Upper lobe of right lung (tissue), 1 donor: Measurements from ENCODE around the gene CDK6. TPM values are rescaled to one million over a fixed set of nuclear protein-coding genes. Genes with fewer than 3 reads are reported as not detected.

Source experiments
- ATAC-seq: fragments of 200-7000 bp; cut with Tn5 transposase; one replicate; pipeline ENCODE4 v1.9.1; 2020; ENCODE audit warnings: mild to moderate bottlenecking, moderate library complexity
- DNase-seq: peaks from one replicate; pipeline ENCODE4 v3.0.0-alpha.2; 2020
- H3K27ac ChIP-seq: fragments of 200-600 bp; one replicate; pipeline ENCODE4 v1.8.0; 2022
- H3K27me3 ChIP-seq: fragments of 200-600 bp; one replicate; pipeline ENCODE4 v1.8.0; 2022; ENCODE audit warnings: mild to moderate bottlenecking
- H3K36me3 ChIP-seq: fragments of 200-600 bp; one replicate; pipeline ENCODE4 v1.8.0; 2022
- H3K4me1 ChIP-seq: fragments of 200-600 bp; one replicate; pipeline ENCODE4 v1.8.0; 2022
- H3K4me3 ChIP-seq: fragments of 200-600 bp; one replicate; pipeline ENCODE4 v1.8.0; 2022; ENCODE audit warnings: mild to moderate bottlenecking
- H3K9me3 ChIP-seq: fragments of 200-600 bp; one replicate; pipeline ENCODE4 v1.8.0; 2022
- intact Hi-C: fragments of 100-400 bp; cut with DNase I; formaldehyde crosslinking; loops from one replicate; pipeline ENCODE4 v1.11.0; 2022
- total RNA-seq: library from RNA; stranded (reverse); fragmentation: NEBNext Ultra II Directional; extraction: Animal tissue kit (Norgen Biotek cat#: 25700); gene quantifications from one replicate; pipeline ENCODE4 v1.2.1, GENCODE V29; 2021
- TF ChIP-seq, protein P1 (sequence below): fragments of 200-600 bp; IDR thresholded peaks from one replicate; pipeline ENCODE4 v1.8.0; 2022; ENCODE audit warnings: antibody characterized with exemption
- donor health status: DM: no; HTN: yes; CAD: no; lungs with severe emphysema.

CDK6 gene
- total RNA-seq, 1 donor from 2014 or later, result 22.4 TPM

DNA sequence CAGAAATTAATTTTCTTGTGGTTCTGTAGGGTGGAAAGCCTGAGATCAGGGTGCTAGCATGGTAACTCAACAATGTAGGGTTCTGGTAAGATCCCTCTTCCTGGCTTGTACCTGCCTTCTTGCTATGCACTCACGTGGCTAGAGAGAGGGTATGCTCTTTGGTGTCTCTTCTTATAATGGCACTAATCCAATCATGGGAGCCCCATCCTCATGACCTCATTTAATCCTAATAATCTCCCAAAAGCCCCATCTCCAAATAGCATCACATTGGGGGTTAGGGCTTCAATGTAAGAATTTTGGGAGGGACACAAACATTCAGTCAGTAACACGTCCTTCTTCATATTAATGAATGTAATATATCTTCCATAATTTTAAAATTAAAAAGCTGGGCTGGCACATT lies 206.6 kb downstream of the CDK6 start:
- Histone ChIP-seq H3K4me1 (peaks cover 20% of the 10 kb centered on the region), H3K27me3 (no peaks in the 10 kb centered on the region), H3K27ac (no peak overlapping the region), H3K36me3 (no peaks in the 10 kb centered on the region), H3K9me3 (no peaks in the 10 kb centered on the region), H3K4me3 (no peak overlapping the region)
- TF ChIP-seq, protein P1, sequence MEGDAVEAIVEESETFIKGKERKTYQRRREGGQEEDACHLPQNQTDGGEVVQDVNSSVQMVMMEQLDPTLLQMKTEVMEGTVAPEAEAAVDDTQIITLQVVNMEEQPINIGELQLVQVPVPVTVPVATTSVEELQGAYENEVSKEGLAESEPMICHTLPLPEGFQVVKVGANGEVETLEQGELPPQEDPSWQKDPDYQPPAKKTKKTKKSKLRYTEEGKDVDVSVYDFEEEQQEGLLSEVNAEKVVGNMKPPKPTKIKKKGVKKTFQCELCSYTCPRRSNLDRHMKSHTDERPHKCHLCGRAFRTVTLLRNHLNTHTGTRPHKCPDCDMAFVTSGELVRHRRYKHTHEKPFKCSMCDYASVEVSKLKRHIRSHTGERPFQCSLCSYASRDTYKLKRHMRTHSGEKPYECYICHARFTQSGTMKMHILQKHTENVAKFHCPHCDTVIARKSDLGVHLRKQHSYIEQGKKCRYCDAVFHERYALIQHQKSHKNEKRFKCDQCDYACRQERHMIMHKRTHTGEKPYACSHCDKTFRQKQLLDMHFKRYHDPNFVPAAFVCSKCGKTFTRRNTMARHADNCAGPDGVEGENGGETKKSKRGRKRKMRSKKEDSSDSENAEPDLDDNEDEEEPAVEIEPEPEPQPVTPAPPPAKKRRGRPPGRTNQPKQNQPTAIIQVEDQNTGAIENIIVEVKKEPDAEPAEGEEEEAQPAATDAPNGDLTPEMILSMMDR, result no peak
- ATAC-seq, result no peak
- intact Hi-C loops, result loop anchor here (10.0 kb wide), 3 partner anchors 55 to 425 kb away; partner anchors contain the start of gene CDK6
- no peak for DNase-seq

DNA sequence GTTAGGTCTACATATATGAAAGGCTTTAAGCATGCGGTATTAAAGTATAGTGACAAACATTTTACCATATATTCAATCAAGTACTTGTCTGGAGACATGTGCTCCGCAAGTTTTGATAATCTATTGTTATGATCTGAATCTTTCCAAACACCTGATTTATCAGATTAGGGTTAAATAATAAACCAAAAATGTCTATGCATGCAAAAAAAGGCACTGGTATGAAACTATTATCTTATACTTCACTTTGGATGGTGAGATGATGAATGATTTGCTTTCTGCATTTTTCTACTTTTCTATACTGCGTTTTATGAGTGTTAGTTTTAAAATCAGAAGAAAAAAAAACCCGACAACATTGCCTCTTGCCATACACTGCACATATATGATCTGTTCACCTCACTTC lies 208.4 kb downstream of the CDK6 start:
- H3K36me3 ChIP-seq, result no peaks in the 10 kb centered on the region
- H3K4me1 ChIP-seq, result peaks cover 3% of the 10 kb centered on the region
- no peaks in the 10 kb centered on the region for H3K27me3 ChIP-seq
- TF ChIP-seq, protein P1, result no peak
- intact Hi-C loops, result loop anchor here (10.0 kb wide), 2 partner anchors 207 to 427 kb away; partner anchors contain the start of gene CDK6
- no peaks in the 10 kb centered on the region for H3K9me3 ChIP-seq
- DNase-seq (no peak), ATAC-seq (no peak)
- no peak overlapping the region for H3K4me3 ChIP-seq
- H3K27ac ChIP-seq, result no peak overlapping the region

DNA sequence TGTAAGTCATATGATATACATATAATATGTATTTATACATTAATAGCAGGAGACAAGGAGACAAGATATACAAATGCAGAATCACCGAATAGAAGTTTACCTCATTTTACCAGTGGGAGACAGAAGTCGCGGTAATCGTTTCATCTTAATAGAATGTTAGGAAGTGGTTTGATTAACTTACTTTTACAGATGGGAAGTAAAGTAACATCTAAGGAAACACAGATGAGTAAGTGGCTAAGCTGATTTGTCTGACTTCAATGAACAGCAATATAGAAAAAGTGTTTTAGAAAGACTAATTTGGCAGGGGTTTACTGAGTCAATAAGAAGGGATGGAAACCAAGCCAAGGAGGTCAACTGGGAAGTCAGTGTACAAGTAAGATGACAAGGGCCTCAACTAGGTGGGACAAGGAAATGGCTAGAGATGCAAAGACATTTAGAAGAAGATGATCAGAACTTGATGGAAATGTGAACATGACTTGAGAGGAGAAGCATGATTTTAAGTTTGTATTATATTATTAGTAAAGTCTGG lies 210.0 kb downstream of the CDK6 start:
- TF ChIP-seq, protein P1, result no peak
- DNase-seq (no peak), ATAC-seq (no peak)
- H3K27me3 ChIP-seq, result no peaks in the 10 kb centered on the region
- no peak overlapping the region for H3K27ac ChIP-seq
- intact Hi-C loops, result loop anchor here (10.0 kb wide), 2 partner anchors 208 to 428 kb away; partner anchors contain the start of gene CDK6
- H3K36me3 ChIP-seq, result no peaks in the 10 kb centered on the region
- H3K4me1 ChIP-seq, result peaks cover 5% of the 10 kb centered on the region
- H3K9me3 ChIP-seq, result no peaks in the 10 kb centered on the region
- H3K4me3 ChIP-seq, result no peak overlapping the region

DNA sequence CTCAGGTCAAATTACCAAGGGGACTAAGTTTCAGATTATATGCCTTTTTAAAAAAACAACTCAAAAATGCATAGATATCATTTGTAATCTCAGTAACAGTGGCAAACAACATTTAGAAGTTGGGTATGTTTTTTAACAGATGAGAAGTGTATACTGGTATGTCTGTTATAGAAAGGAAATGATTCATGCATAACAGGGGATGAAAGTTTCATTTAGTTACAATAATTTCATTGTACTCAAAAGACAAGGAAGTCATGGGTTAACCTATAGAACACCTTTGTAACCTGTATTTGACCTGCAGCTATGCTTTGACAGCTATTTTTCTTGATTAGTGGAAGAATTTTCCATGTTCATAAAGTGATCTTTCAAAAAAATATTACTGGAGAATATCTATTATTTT lies 210.8 kb downstream of the CDK6 start:
- ATAC-seq (no peak), DNase-seq (no peak)
- Histone ChIP-seq H3K27ac (no peak overlapping the region), H3K9me3 (no peaks in the 10 kb centered on the region), H3K4me1 (peaks cover 8% of the 10 kb centered on the region), H3K27me3 (no peaks in the 10 kb centered on the region), H3K4me3 (no peak overlapping the region), H3K36me3 (no peaks in the 10 kb centered on the region)
- TF ChIP-seq, protein P1, result no peak
- intact Hi-C loops, result loop anchor here (10.0 kb wide), 2 partner anchors 209 to 429 kb away; partner anchors contain the start of gene CDK6

DNA sequence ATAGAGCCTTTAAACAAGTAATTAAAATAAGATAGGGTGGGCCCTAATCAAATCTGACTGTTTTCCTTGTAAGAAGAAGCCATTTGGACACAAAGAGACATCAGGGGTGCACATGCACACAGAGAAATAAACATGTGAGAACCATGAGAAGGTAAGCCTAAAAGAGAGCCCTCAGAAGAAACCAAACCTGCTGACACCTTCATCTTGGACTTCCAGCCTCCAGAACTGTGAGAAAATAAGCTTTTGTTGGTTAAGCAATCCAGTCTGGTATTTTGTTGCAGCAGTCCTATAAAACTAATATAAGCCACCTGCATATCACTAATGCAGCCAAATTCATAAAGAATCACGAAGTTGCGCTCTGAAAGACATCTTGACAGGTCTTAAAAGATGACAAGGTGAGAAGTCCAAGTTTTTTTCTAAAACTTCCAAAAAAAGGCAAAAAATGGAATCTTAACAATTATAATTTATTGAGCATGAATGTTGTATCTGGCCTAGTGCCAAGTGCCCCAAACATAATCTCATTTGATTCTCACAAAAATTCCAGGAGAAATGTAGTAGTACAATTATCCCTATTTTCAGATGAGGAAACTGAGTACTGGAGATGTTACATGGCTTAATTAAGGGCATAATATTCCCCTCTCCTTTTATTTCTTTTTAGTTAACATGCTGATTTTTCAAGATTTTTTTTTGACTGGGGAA lies 211.9 kb downstream of the CDK6 start:
- no peaks in the 10 kb centered on the region for H3K36me3 ChIP-seq
- H3K27me3 ChIP-seq, result no peaks in the 10 kb centered on the region
- ATAC-seq (no peak), DNase-seq (no peak)
- no peaks in the 10 kb centered on the region for H3K9me3 ChIP-seq
- H3K4me3 ChIP-seq, result no peak overlapping the region
- TF ChIP-seq, protein P1, result no peak
- H3K27ac ChIP-seq, result no peak overlapping the region
- intact Hi-C loops, result loop anchor here (10.0 kb wide), 2 partner anchors 210 to 430 kb away; partner anchors contain the start of gene CDK6
- H3K4me1 ChIP-seq, result peaks cover 8% of the 10 kb centered on the region
